ENCODE data around the gene CTNNBIP1.

DNA sequence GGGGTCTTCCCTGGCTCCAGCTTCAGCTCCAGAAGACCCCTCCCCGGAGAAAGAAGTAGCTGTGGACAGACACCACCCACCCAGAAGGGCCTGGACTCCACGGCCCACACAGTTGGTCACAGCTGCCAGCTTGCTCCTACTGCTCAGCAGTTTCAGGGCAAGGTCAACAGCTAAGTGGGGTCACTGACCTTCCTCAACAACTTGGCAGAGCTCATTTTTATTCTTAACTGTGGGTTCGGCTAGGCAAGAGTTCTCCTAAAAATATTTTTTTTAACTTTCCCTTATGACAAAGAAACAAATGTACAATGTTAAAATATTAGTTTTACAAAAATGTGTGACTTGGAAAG, 41.9 kb downstream of the CTNNBIP1 start:
- TF ChIP-seq, protein P1, sequence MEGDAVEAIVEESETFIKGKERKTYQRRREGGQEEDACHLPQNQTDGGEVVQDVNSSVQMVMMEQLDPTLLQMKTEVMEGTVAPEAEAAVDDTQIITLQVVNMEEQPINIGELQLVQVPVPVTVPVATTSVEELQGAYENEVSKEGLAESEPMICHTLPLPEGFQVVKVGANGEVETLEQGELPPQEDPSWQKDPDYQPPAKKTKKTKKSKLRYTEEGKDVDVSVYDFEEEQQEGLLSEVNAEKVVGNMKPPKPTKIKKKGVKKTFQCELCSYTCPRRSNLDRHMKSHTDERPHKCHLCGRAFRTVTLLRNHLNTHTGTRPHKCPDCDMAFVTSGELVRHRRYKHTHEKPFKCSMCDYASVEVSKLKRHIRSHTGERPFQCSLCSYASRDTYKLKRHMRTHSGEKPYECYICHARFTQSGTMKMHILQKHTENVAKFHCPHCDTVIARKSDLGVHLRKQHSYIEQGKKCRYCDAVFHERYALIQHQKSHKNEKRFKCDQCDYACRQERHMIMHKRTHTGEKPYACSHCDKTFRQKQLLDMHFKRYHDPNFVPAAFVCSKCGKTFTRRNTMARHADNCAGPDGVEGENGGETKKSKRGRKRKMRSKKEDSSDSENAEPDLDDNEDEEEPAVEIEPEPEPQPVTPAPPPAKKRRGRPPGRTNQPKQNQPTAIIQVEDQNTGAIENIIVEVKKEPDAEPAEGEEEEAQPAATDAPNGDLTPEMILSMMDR (IDR thresholded peaks at IDR 0.05), result no peak
- TF ChIP-seq POLR2A (IDR thresholded peaks at IDR 0.05) (no peak), EP300 (IDR thresholded peaks at IDR 0.05) (no peak)
